Naive thymus-derived CD8-positive, alpha-beta T cell (primary cell): ENCODE results near the gene LPP. TPM values are rescaled to one million over a fixed set of nuclear protein-coding genes. Genes with fewer than 3 reads are reported as not detected.
"Not testable (repeated sequence)": the region's sequence is repeated elsewhere in the genome, so short reads cannot be mapped to it uniquely, and the experiment has no call there.

ENCODE experiments used
- ATAC-seq, 2 donors: fragments of 150-1000 bp; cut with Tn5 transposase in 1 of 2; sonication (Bioruptor Pico), chemical (Tn5 transposase) in 1 of 2; 1 replicate in 1 of 2; 2 replicates in 1 of 2; pipeline ENCODE4 v1.10.0; 2021; ENCODE audit warnings: mild to moderate bottlenecking in 2 of 2, moderate library complexity in 2 of 2
- POLR2A ChIA-PET: fragments of 350-600 bp; sonication (Branson Sonifier 250); formaldehyde crosslinking; loops from one replicate; lab custom pipeline; 2021; ENCODE audit warnings: antibody characterized with exemption; lab: Charles Lee
- DNase-seq, 10 donors: peaks; one replicate each; pipeline versions ENCODE4 v3.0.0 to v3.0.0-alpha.2; 2020 to 2022
- H3K27ac Mint-ChIP-seq, 10 donors: one replicate each; pipeline ENCODE4 v1.8.0; 2020 to 2022; ENCODE audit warnings: mild to moderate bottlenecking in 10 of 10, mixed read lengths in 10 of 10, moderate library complexity in 4 of 10, inconsistent platforms in 1 of 10
- H3K27me3 Mint-ChIP-seq, 5 donors: one replicate each; pipeline ENCODE4 v1.8.0; 2021 to 2022; ENCODE audit warnings: mixed read lengths in 5 of 5
- H3K36me3 Mint-ChIP-seq, 3 donors: one replicate each; pipeline ENCODE4 v1.8.0; 2020 to 2022; ENCODE audit warnings: mixed read lengths in 3 of 3, mild to moderate bottlenecking in 2 of 3, inconsistent platforms in 1 of 3
- H3K4me1 Mint-ChIP-seq, 4 donors: one replicate each; pipeline ENCODE4 v1.8.0; 2021 to 2022; ENCODE audit warnings: mixed read lengths in 4 of 4
- H3K4me3 Mint-ChIP-seq, 10 donors: one replicate each; pipeline ENCODE4 v1.8.0; 2020 to 2022; ENCODE audit warnings: mild to moderate bottlenecking in 10 of 10, mixed read lengths in 10 of 10, moderate library complexity in 6 of 10, inconsistent platforms in 1 of 10
- H3K9me3 Mint-ChIP-seq, 9 donors: one replicate each; pipeline ENCODE4 v1.8.0; 2020 to 2022; ENCODE audit warnings: mixed read lengths in 9 of 9, mild to moderate bottlenecking in 3 of 9, inconsistent platforms in 1 of 9, moderate library complexity in 1 of 9
- polyA plus RNA-seq, 3 donors: library from polyadenylated mRNA; unstranded; fragments of 300-500 nt; fragmentation: Illumina TruSeq; gene quantifications; one replicate each; pipeline ENCODE4 v1.2.3, GENCODE V29; 2021
- total RNA-seq, 8 experiments: library from RNA in 2 of 8; stranded (reverse) in 2 of 8; gene quantifications; one replicate each; pipeline ENCODE4 v1.2.3 and lab custom pipeline; 2021 to 2026

The LPP gene
- total and polyA plus RNA-seq, 5 experiments from 2014 or later, result 4.9 to 12.5 (median 7.7) TPM

GRCh38 chr3:188407158-188407880, 253.4 kb downstream of the LPP start:
- POLR2A ChIA-PET, result interaction anchor here (0.7 kb wide), 1 partner anchor 728 kb away, joined by 3 read pairs; no protein-coding TSS in a partner anchor
- no peak overlapping the region for H3K27ac Mint-ChIP-seq
- no peaks in the 10 kb centered on the region for H3K27me3 Mint-ChIP-seq
- H3K4me3 Mint-ChIP-seq, result no peak overlapping the region
- DNase-seq (no peak), ATAC-seq (no peak)
- H3K36me3 Mint-ChIP-seq, result peaks cover 0 to 33% (median 29%) of the 10 kb centered on the region in 3 donors
- H3K4me1 Mint-ChIP-seq, result peaks cover 4 to 34% (median 8%) of the 10 kb centered on the region in 4 donors
- peaks cover 0 to 7% (median 0%) of the 10 kb centered on the region in 9 donors for H3K9me3 Mint-ChIP-seq

GRCh38 chr3:188408831-188409230, 254.9 kb downstream of the LPP start:
- peaks cover 0 to 19% (median 0%) of the 10 kb centered on the region in 4 donors for H3K4me1 Mint-ChIP-seq
- peaks cover 0 to 33% (median 29%) of the 10 kb centered on the region in 3 donors for H3K36me3 Mint-ChIP-seq
- no peak overlapping the region for H3K4me3 Mint-ChIP-seq
- H3K27me3 Mint-ChIP-seq, result no peaks in the 10 kb centered on the region
- POLR2A ChIA-PET, result no interaction called here
- DNase-seq (no peak), ATAC-seq (no peak)
- H3K9me3 Mint-ChIP-seq, result no peaks in the 10 kb centered on the region
- no peak overlapping the region for H3K27ac Mint-ChIP-seq

DNA sequence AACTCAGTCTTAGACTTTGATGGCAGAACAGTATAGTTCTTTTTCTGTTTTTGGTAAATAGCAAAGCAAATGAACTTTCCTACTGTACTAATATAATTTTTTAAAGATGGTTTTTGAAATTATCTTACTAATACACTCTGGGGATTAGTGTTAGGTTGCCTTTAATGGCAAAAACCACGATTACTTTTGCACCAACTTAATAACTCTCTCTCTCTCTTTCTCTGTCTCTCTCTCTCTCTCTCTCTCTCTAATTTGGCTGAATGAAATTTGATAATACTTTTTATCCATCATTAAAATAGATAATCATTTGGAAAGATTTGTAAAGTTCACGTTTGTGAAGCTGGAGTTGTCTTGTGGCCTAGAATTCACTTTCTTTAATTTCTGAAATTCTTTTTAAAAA, 257.8 kb downstream of the LPP start:
- H3K27me3 Mint-ChIP-seq, result no peaks in the 10 kb centered on the region
- ATAC-seq (no peak), DNase-seq (no peak)
- POLR2A ChIA-PET, result no interaction called here
- H3K36me3 Mint-ChIP-seq, result peaks cover 0 to 22% (median 14%) of the 10 kb centered on the region in 3 donors
- no peak overlapping the region for H3K4me3 Mint-ChIP-seq
- H3K9me3 Mint-ChIP-seq, result no peaks in the 10 kb centered on the region
- no peak overlapping the region for H3K27ac Mint-ChIP-seq
- H3K4me1 Mint-ChIP-seq, result peaks cover 0 to 12% (median under 1%) of the 10 kb centered on the region in 4 donors

GRCh38 chr3:188415196-188415595, 261.2 kb downstream of the LPP start:
- Mint-ChIP-seq H3K27me3 (no peaks in the 10 kb centered on the region), H3K4me1 (peaks cover 6 to 30% (median 11%) of the 10 kb centered on the region in 4 donors), H3K4me3 (no peak overlapping the region), H3K27ac (no peak overlapping the region), H3K9me3 (peaks cover 0 to 3% (median 0%) of the 10 kb centered on the region in 9 donors), H3K36me3 (peaks cover 0 to 16% (median 8%) of the 10 kb centered on the region in 3 donors)
- DNase-seq (no peak), ATAC-seq (no peak)
- POLR2A ChIA-PET, result no interaction called here

- H3K27me3 Mint-ChIP-seq, result no peaks in the 10 kb centered on the region
- peaks cover 0 to 3% (median 0%) of the 10 kb centered on the region in 9 donors for H3K9me3 Mint-ChIP-seq
- POLR2A ChIA-PET, result no interaction called here
- no peak for ATAC-seq
- no peak overlapping the region for H3K27ac Mint-ChIP-seq
- H3K4me3 Mint-ChIP-seq, result no peak overlapping the region
- H3K36me3 Mint-ChIP-seq, result peaks cover 0 to 13% (median 5%) of the 10 kb centered on the region in 3 donors
- peaks cover 6 to 30% (median 11%) of the 10 kb centered on the region in 4 donors for H3K4me1 Mint-ChIP-seq
- DNase-seq, result no peak
Measured at GRCh38 chr3:188416041-188416440, 262.1 kb downstream of the LPP start.

- Mint-ChIP-seq H3K4me1 (peaks cover 6 to 41% (median 11%) of the 10 kb centered on the region in 4 donors), H3K9me3 (peaks cover 0 to 6% (median 0%) of the 10 kb centered on the region in 9 donors), H3K27ac (peak overlapping the region in 1 of 10 donors; percentile 49), H3K36me3 (peaks cover 0 to 16% (median 2%) of the 10 kb centered on the region in 3 donors), H3K4me3 (no peak overlapping the region), H3K27me3 (no peaks in the 10 kb centered on the region)
- POLR2A ChIA-PET, result no interaction called here
- DNase-seq (no peak), ATAC-seq (no peak)
Measured at GRCh38 chr3:188417271-188417696, 263.3 kb downstream of the LPP start.

GRCh38 chr3:188417766-188418165, 263.8 kb downstream of the LPP start:
- H3K27me3 Mint-ChIP-seq, result no peaks in the 10 kb centered on the region
- ATAC-seq, result no peak
- H3K4me1 Mint-ChIP-seq, result peaks cover 8 to 45% (median 11%) of the 10 kb centered on the region in 4 donors
- H3K27ac Mint-ChIP-seq, result peak overlapping the region in 1 of 10 donors; percentile 49
- POLR2A ChIA-PET, result no interaction called here
- DNase-seq, result no peak
- H3K4me3 Mint-ChIP-seq, result no peak overlapping the region
- H3K36me3 Mint-ChIP-seq, result peaks cover 2 to 17% (median 3%) of the 10 kb centered on the region in 3 donors
- peaks cover 0 to 6% (median 0%) of the 10 kb centered on the region in 9 donors for H3K9me3 Mint-ChIP-seq

- Mint-ChIP-seq H3K36me3 (peaks cover 4 to 40% (median 21%) of the 10 kb centered on the region in 3 donors), H3K4me3 (peak overlapping the region in 1 of 10 donors; percentile 62), H3K9me3 (peaks cover 0 to 30% (median 11%) of the 10 kb centered on the region in 9 donors), H3K27ac (peak overlapping the region in 2 of 10 donors; percentile 61 to 76), H3K4me1 (peaks cover 11 to 78% (median 15%) of the 10 kb centered on the region in 4 donors), H3K27me3 (no peaks in the 10 kb centered on the region)
- POLR2A ChIA-PET, result no interaction called here
- ATAC-seq, result no peak
- no peak for DNase-seq
Measured at GRCh38 chr3:188421151-188421821, 267.3 kb downstream of the LPP start.

DNA sequence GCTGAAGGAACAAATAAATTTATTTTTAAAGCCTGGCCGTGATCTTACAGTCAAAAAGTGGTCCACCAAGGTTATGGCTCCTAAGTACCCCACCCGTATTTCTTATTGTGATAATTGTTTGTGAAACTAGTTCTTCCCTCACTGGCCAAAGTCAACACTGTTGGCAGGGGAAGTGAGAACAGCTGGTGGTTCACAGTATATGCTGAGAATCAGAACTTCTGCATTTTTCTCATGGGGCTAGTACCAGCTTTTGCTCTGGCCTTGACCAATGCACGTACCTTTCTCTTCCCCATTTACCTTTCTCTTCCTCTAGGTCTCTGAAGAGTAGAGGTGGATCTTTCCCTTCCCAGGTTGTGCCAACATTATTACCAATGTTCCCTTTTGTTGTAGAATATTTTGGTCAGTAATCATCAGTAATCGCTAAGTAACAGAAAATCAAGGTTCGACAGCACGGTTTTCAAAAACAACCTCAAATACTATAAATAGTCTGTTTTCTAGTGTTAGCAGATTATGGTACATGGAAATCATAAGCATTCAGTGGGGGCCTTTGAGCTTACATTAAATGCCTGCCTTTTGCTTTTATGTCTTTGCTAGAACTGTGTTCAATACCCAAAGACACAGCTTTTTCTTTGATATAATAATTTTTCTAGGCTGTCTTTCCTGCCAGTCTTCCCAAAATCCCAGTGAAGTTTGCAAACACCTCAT, 268.0 kb downstream of the LPP start:
- no peak for DNase-seq

GRCh38 chr3:188427981-188428380, 274.0 kb downstream of the LPP start:
- POLR2A ChIA-PET, H3K27ac Mint-ChIP-seq, H3K27me3 Mint-ChIP-seq, H3K4me3 Mint-ChIP-seq, DNase-seq, ATAC-seq: not testable (repeated sequence)
- Mint-ChIP-seq H3K36me3 (peaks cover 8 to 36% (median 22%) of the 10 kb centered on the region in 3 donors), H3K4me1 (peaks cover 16 to 81% (median 19%) of the 10 kb centered on the region in 4 donors), H3K9me3 (peaks cover 0 to 42% (median 19%) of the 10 kb centered on the region in 9 donors)

More for the DNA sequence above, 268.0 kb downstream of the LPP start:
- peak overlapping the region in 1 of 10 donors; percentile 62 for H3K4me3 Mint-ChIP-seq
- ATAC-seq, result peak in 1 of 2 donors; percentile 58
- no peaks in the 10 kb centered on the region for H3K27me3 Mint-ChIP-seq
- H3K27ac Mint-ChIP-seq, result peak overlapping the region in 2 of 10 donors; percentile 61 to 76
- peaks cover 9 to 76% (median 14%) of the 10 kb centered on the region in 4 donors for H3K4me1 Mint-ChIP-seq
- H3K9me3 Mint-ChIP-seq, result peaks cover 0 to 37% (median 15%) of the 10 kb centered on the region in 9 donors
- H3K36me3 Mint-ChIP-seq, result peaks cover 4 to 42% (median 26%) of the 10 kb centered on the region in 3 donors
- POLR2A ChIA-PET, result no interaction called here

DNA sequence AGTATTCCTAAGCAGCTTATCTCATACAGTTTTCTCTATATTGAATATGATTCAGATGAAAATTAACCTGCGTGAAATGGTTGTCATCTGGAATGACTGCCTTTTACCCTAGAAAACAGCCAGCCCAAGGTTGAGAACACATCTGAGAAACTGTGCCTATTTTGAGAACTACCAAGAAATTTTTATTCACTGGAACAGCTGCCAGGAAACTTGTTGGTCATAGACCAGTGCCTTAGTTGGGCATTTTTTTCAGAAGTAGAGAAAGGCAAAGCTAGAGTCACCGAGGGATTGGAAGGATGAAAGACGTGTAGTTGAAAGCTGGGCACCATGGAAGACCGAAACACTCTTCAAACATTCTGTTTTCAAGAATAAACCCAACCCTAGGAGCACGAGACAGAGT, 277.1 kb downstream of the LPP start:
- DNase-seq, result no peak
- Mint-ChIP-seq H3K9me3 (peaks cover 0 to 15% (median 8%) of the 10 kb centered on the region in 9 donors), H3K27ac (peak overlapping the region in 1 of 10 donors; percentile 48), H3K4me1 (peaks cover 17 to 76% (median 24%) of the 10 kb centered on the region in 4 donors), H3K27me3 (no peaks in the 10 kb centered on the region), H3K4me3 (no peak overlapping the region), H3K36me3 (peaks cover 6 to 15% (median 8%) of the 10 kb centered on the region in 3 donors)
- POLR2A ChIA-PET, result no interaction called here
- no peak for ATAC-seq

- POLR2A ChIA-PET, result no interaction called here
Measured at GRCh38 chr3:188431553-188431952, 277.6 kb downstream of the LPP start.

More at GRCh38 chr3:188431553-188431952, 277.6 kb downstream of the LPP start:
- DNase-seq, result no peak
- Mint-ChIP-seq H3K27me3 (no peaks in the 10 kb centered on the region), H3K4me1 (peaks cover 17 to 73% (median 24%) of the 10 kb centered on the region in 4 donors), H3K9me3 (peaks cover 0 to 10% (median 4%) of the 10 kb centered on the region in 9 donors), H3K4me3 (no peak overlapping the region), H3K36me3 (peaks cover 3 to 13% (median 6%) of the 10 kb centered on the region in 3 donors), H3K27ac (peak overlapping the region in 1 of 10 donors; percentile 48)
- ATAC-seq, result no peak
